ENCODE data around the gene NEURL2. TPM values are rescaled to one million over a fixed set of nuclear protein-coding genes. Genes with fewer than 3 reads are reported as not detected.

Gene NEURL2
- total RNA-seq, 4 donors from 2014 or later = 8.5 to 32.0 (median 11.6) TPM

- TF ChIP-seq, protein P1, sequence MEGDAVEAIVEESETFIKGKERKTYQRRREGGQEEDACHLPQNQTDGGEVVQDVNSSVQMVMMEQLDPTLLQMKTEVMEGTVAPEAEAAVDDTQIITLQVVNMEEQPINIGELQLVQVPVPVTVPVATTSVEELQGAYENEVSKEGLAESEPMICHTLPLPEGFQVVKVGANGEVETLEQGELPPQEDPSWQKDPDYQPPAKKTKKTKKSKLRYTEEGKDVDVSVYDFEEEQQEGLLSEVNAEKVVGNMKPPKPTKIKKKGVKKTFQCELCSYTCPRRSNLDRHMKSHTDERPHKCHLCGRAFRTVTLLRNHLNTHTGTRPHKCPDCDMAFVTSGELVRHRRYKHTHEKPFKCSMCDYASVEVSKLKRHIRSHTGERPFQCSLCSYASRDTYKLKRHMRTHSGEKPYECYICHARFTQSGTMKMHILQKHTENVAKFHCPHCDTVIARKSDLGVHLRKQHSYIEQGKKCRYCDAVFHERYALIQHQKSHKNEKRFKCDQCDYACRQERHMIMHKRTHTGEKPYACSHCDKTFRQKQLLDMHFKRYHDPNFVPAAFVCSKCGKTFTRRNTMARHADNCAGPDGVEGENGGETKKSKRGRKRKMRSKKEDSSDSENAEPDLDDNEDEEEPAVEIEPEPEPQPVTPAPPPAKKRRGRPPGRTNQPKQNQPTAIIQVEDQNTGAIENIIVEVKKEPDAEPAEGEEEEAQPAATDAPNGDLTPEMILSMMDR (IDR thresholded peaks at IDR 0.05) = no peak
- ATAC-seq (ENCODE audit: low FRiP score) = no peak
- DNase-seq (ENCODE audit: low spot score) = no peak
These were observed 35.0 kb upstream of the NEURL2 start for GRCh38 chr20:45925821-45926506.

DNA sequence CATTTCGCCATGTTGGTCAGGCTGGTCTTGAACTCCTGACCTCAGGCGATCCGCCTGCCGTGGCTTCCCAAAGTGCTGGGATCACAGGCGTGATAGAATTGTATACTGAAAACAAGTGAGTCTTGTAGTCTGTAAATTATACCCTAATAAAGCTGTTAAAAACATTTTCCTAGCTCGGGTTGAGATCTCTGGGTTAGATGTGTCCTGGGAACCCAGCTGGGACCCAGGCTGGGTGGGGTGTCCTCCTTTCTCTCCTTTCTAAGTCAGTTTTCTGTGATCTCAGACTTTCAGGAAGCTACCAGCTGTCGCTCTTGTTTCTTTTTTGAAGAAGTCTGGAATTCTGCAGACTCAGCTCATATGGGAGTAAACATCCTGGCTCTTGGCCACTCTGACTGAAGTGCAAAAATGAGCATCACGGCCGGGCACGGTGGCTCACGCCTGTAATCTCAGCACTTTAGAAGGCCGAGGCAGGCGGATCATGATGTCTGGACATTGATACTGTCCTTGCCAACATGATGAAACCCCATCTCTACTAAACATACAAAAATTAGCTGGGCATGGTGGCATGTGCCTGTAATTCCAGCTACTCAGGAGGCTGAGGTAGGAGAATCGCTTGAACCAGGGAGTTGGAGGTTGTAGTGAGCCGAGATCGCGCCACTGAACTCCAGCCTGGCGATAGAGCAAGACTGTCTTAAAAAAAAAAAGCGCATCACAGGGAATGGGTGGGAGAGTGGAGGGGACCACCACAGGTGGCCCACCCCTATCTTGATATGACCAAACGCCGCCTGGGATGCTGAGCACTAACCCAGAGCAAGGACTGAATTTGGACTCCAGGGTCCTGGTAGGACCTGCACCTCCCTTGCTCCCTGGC lies 33.6 kb upstream of the NEURL2 start:
- peak; percentile 70 for ATAC-seq (ENCODE audit: low FRiP score)
- DNase-seq (ENCODE audit: low spot score) = no peak
- TF ChIP-seq, protein P1 (IDR thresholded peaks at IDR 0.05) = no peak

DNA sequence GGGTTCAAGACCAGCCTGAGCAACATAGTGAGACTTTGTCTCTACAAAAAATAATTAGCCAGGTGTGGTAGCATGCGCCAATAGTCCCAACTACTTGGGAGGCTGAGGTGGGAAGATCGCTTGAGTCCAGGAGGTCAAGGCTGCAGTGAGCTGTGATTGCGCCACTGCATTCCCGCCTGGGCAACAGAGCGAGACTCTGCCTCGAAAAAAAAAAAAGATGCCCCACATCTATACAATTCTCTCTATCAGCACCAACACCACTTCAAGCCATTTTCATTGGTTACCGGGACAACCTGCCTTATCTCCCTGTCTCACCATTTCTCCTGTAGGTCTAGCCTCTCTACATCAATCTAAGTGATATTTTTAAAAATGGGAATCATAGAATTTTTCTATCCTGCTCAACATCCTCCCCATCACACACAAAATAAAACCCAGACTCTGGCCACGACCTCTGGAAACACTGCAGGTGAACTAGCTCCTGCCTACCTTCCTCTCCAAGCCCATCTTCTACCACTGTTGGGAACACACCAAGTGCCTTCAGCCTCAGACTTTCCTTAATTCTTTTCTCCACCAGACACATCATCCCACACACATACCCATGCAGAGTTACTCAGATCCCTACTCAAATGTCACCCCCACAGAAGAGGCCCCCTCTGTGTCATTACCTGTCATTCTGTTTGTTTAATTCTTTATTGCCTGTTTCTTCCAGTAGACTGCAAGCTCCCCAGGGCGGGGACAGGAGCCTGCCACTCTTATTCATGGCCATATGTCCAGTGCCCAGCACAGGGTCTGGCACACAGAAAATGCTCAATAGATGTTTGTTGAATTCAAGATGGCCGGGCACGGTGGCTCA lies 30.6 kb upstream of the NEURL2 start:
- DNase-seq (ENCODE audit: low spot score) = no peak
- ATAC-seq (ENCODE audit: low FRiP score) = no peak
- TF ChIP-seq, protein P1 (IDR thresholded peaks at IDR 0.05) = no peak

DNA sequence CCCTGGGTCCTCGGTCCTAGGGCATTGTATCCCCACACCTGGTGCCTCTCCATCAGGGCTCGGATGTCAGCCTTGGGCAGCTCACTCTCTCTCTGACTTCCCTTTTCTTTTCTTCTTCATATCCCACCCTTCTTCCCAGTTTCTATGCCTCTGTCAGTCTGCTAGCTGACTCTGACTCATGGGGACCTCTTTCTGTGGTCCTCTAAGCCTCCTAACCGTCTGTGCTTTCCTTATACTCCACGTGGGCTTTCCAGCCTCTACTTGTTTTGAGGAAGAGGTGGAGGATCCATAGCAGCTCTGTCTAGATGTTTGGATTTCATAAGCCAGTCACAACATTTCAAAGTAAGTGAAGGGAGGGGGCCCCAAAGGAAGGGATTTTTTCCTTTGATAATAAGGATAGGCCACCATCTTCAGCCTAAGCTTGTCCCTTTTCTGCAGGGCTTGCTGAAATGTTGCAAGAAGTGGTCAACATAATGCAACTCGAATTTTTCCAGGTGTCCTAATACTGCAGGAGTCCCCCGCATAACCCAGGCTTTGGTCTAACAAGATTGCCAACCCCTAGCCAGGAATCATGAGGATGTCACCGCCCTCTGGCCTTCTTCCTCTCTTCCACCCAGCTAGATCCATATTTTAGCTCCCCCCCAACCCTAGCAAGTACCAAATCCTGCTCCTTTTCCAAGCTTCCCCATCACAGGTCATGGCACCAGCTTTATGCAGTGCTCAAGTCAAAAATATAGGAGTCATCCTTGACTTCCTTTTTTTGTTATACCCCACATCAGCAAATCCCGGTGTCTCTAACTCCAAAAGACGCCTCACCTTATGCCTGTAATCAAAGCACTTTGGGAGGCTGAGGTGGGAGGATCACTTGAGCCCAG lies 29.7 kb upstream of the NEURL2 start:
- no peak for DNase-seq (ENCODE audit: low spot score)
- no peak for ATAC-seq (ENCODE audit: low FRiP score)
- TF ChIP-seq, protein P1 (IDR thresholded peaks at IDR 0.05) = no peak

- TF ChIP-seq, protein P1 (IDR thresholded peaks at IDR 0.05) = no peak
- DNase-seq (ENCODE audit: low spot score) = no peak
- no peak for ATAC-seq (ENCODE audit: low FRiP score)
These were observed 28.8 kb upstream of the NEURL2 start for GRCh38 chr20:45919542-45920399.

Data from omental fat pad (tissue), 4 donors.